GM18951 (cell line): ENCODE results near the gene CLSTN1.

Source experiments
- POLR2A ChIP-seq: IDR thresholded peaks from 4 replicates; pipeline ENCODE4 v1.6.1; 2011; ENCODE audit warnings: mild to moderate bottlenecking; ENCODE audit not compliant: insufficient read length, insufficient read depth; ENCODE audit errors: extremely low read depth
- in situ Hi-C: fragments of 300-500 bp; cut with MboI; formaldehyde crosslinking; loops from one replicate; pipeline ENCODE4 v1.12.0; 2022; ENCODE audit warnings: low sequenced_read_pairs, mixed read lengths, inconsistent platforms; ENCODE audit not compliant: unreplicated experiment

The CLSTN1 gene

GRCh38 chr1:9680828-9681227 is 142.9 kb downstream of the CLSTN1 start:
- no peak for TF ChIP-seq POLR2A
- in situ Hi-C loops, result no loop called here

GRCh38 chr1:9680091-9680490 is 143.7 kb downstream of the CLSTN1 start:
- in situ Hi-C loops, result no loop called here

More at GRCh38 chr1:9680091-9680490, 143.7 kb downstream of the CLSTN1 start:
- TF ChIP-seq POLR2A, result no peak
